CD4-positive, CD25-positive, alpha-beta regulatory T cell (primary cell): ENCODE results near the gene STRA6. TPM values are rescaled to one million over a fixed set of nuclear protein-coding genes. Genes with fewer than 3 reads are reported as not detected.

ENCODE experiments used
- ATAC-seq, 2 donors: fragments of 150-1000 bp; cut with Tn5 transposase; one replicate each; pipeline ENCODE4 v1.10.0; 2021; ENCODE audit warnings: low read depth in 2 of 2, moderate number of reproducible peaks in 2 of 2, moderate library complexity in 1 of 2
- DNase-seq, 3 donors: peaks; one replicate each; pipeline versions ENCODE4 v3.0.0 to v3.0.0-alpha.2; 2012 to 2022; ENCODE audit warnings: mixed read lengths in 1 of 3
- H3K27ac ChIP-seq: one replicate; pipeline ENCODE4 v1.7.0; 2013; ENCODE audit warnings: mild to moderate bottlenecking, low read length; ENCODE audit not compliant: insufficient read depth, poor library complexity, severe bottlenecking
- H3K27me3 ChIP-seq: one replicate; pipeline ENCODE4 v1.7.0; 2013; ENCODE audit warnings: low read length; ENCODE audit not compliant: control insufficient read depth, insufficient read depth
- H3K36me3 ChIP-seq: one replicate; pipeline ENCODE4 v1.7.0; 2013; ENCODE audit warnings: mild to moderate bottlenecking, low read length, moderate library complexity; ENCODE audit not compliant: control insufficient read depth, insufficient read depth
- H3K4me1 ChIP-seq: 2 replicates; pipeline ENCODE4 v1.7.0; 2013; ENCODE audit warnings: mild to moderate bottlenecking, low read length; ENCODE audit not compliant: insufficient read depth, control insufficient read depth, poor library complexity, severe bottlenecking
- H3K4me3 ChIP-seq: one replicate; pipeline ENCODE4 v1.7.0; 2013; ENCODE audit warnings: low read depth, mild to moderate bottlenecking, low read length, moderate library complexity
- H3K9me3 ChIP-seq, 2 experiments: 1 replicate in 1 of 2; 2 replicates in 1 of 2; pipeline ENCODE4 v1.7.0; 2013; ENCODE audit warnings: low read length in 2 of 2, mild to moderate bottlenecking in 1 of 2, moderate library complexity in 1 of 2; ENCODE audit not compliant: control insufficient read depth in 2 of 2
- H3K27ac Mint-ChIP-seq, 3 donors: one replicate each; pipeline ENCODE4 v1.8.0; 2020 to 2022; ENCODE audit warnings: mild to moderate bottlenecking in 3 of 3, mixed read lengths in 3 of 3, moderate library complexity in 2 of 3
- H3K27me3 Mint-ChIP-seq: one replicate; pipeline ENCODE4 v1.8.0; 2022; ENCODE audit warnings: mild to moderate bottlenecking, mixed read lengths
- H3K36me3 Mint-ChIP-seq: one replicate; pipeline ENCODE4 v1.8.0; 2020; ENCODE audit warnings: mixed read lengths
- H3K4me1 Mint-ChIP-seq, 4 donors: one replicate each; pipeline ENCODE4 v1.8.0; 2020 to 2022; ENCODE audit warnings: mixed read lengths in 4 of 4, mild to moderate bottlenecking in 1 of 4
- H3K4me3 Mint-ChIP-seq, 4 donors: one replicate each; pipeline ENCODE4 v1.8.0; 2020 to 2022; ENCODE audit warnings: mild to moderate bottlenecking in 4 of 4, mixed read lengths in 4 of 4, moderate library complexity in 3 of 4
- H3K9me3 Mint-ChIP-seq, 7 donors: one replicate each; pipeline ENCODE4 v1.8.0; 2020 to 2022; ENCODE audit warnings: mixed read lengths in 7 of 7, mild to moderate bottlenecking in 3 of 7, moderate library complexity in 2 of 7
- polyA plus RNA-seq, 4 donors: library from polyadenylated mRNA; unstranded; fragments of 300-500 nt; fragmentation: Illumina TruSeq; gene quantifications; one replicate each; pipeline ENCODE4 v1.2.3, GENCODE V29; 2021
- total RNA-seq: library from RNA; stranded (reverse); gene quantifications from one replicate; pipeline ENCODE4 v1.2.3, GENCODE V29; 2022

STRA6 gene, protein sequence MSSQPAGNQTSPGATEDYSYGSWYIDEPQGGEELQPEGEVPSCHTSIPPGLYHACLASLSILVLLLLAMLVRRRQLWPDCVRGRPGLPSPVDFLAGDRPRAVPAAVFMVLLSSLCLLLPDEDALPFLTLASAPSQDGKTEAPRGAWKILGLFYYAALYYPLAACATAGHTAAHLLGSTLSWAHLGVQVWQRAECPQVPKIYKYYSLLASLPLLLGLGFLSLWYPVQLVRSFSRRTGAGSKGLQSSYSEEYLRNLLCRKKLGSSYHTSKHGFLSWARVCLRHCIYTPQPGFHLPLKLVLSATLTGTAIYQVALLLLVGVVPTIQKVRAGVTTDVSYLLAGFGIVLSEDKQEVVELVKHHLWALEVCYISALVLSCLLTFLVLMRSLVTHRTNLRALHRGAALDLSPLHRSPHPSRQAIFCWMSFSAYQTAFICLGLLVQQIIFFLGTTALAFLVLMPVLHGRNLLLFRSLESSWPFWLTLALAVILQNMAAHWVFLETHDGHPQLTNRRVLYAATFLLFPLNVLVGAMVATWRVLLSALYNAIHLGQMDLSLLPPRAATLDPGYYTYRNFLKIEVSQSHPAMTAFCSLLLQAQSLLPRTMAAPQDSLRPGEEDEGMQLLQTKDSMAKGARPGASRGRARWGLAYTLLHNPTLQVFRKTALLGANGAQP
- total RNA-seq (not detected), polyA plus RNA-seq (not detected)

DNA sequence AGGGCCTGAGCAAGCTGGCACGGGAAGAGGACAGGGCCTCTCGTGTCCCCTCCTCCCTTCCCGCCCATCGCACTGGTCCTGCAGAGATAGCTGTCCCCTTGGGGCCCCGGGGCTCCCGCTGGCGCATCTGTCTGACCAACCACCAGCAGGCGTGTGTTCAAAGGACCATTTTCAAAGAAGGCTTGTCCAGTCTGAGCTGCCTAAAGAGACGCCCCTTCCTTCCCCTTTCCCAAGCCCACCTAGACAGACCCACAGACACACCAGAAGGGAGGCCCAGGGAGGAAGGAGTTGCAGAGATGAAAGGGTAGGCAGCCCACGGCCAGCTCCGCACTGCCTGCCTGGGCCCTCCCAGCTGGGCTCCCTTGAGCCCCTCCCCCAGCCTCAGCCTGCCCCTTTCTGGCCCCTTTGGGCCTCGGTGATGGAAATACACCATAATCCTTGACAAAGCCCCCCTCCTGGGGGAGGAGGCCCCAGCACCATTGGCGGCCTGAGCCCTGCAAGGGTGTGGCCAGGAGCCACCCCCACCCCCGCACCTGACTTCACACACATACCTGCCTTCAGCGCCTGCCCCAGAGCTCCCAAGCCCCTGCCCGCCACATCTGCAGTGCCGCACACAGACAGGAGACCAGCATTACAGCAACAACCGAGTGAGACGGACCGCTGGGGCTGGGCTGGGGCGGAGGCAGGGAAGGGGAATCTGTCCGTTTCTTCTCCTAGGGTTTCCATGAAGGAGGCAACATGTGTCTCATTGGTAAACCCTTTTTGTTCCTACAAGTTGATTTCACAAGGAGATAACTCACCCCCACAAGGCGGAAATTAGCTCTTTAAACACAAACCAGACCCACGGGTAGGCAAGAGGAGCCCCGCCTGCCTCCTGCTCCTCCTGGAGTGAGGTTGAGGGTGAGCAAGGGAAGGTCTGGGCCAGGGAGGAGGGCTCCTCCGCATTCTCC is at the start of gene STRA6:
Gene STRA6 (minus strand): TSS at position 336 of the 950 bp plus-strand sequence. CDS start 520 bp downstream, outside the sequence.
- no peak within 1 kb of the TSS for H3K27ac Mint-ChIP-seq
- no peaks in the 10 kb centered on the region for H3K4me1 Mint-ChIP-seq
- peaks cover 0 to 2% (median 0%) of the 10 kb centered on the region in 7 donors for H3K9me3 Mint-ChIP-seq
- Histone ChIP-seq H3K9me3 (no peaks in the 10 kb centered on the region), H3K4me1 (no peaks in the 10 kb centered on the region), H3K36me3 (no peaks in the 10 kb centered on the region), H3K4me3 (no peak within 1 kb of the TSS), H3K27ac (no peak within 1 kb of the TSS), H3K27me3 (no peaks in the 10 kb centered on the region)
- no peaks in the 10 kb centered on the region for H3K36me3 Mint-ChIP-seq
- H3K4me3 Mint-ChIP-seq, result no peak within 1 kb of the TSS
- DNase-seq, result no peak
- H3K27me3 Mint-ChIP-seq, result peaks cover 5% of the 10 kb centered on the region
- no peak for ATAC-seq

DNA sequence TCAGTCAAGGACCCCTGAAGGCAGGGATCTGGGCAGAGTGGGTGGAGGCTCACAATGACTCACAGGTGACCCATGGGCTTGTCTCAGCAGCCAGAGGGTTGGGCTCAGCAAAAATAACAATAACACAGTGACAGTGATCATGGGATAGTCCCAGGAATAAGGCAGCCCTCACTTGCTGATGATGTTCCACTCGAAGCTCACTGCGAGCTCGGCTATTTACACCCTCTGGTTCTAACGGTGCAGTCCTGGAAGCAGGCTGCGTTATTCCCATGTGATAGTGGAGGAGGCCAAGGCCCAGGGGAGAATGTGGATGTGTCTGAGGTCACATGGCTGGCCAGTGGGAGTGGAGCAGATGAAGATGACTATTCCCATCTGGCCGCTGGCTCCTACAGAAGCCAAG is 49.7 kb upstream of the STRA6 start:
- no peaks in the 10 kb centered on the region for H3K4me1 ChIP-seq
- ATAC-seq (no peak), DNase-seq (no peak)
- H3K36me3 ChIP-seq, result no peaks in the 10 kb centered on the region
- Mint-ChIP-seq H3K36me3 (no peaks in the 10 kb centered on the region), H3K27me3 (no peaks in the 10 kb centered on the region), H3K9me3 (peaks cover 0 to 3% (median 0%) of the 10 kb centered on the region in 7 donors), H3K4me3 (no peak overlapping the region), H3K27ac (no peak overlapping the region), H3K4me1 (no peaks in the 10 kb centered on the region)
- no peak overlapping the region for H3K4me3 ChIP-seq
- no peaks in the 10 kb centered on the region for H3K9me3 ChIP-seq
- H3K27me3 ChIP-seq, result no peaks in the 10 kb centered on the region
- no peak overlapping the region for H3K27ac ChIP-seq

DNA sequence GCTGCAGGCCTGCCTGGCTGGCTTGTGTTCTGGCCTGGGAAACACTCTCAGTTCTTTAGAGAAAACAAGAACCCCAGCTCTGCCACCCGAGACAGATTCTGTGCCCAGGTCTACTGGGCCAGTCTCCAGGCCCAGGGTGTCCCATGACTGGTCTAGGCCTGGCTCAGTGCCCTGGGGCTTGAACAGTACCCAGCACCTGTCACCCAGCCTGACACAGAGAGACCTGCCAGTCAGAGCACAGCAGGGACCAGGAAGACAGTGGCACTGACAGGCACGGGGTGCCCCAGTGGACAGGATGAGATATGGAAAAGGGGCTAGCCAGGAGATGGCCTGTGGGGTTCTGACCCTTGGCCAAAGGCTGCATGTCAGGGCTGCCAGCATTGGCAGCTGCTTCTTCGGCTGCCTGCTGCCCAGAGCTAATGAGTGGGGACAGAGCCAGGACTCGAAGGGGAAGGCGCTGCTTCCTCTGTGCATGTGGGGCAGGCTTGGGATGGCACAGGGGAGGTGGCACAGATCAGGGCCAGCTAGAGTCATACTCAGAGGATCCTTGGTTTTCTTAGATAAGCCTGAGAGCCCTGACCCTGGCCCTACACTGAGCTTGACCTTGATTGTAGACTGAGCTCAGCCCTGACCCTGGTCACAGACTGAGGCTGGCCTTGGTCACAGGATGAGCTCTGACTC is 48.7 kb upstream of the STRA6 start:
- Mint-ChIP-seq H3K36me3 (no peaks in the 10 kb centered on the region), H3K27ac (no peak overlapping the region), H3K4me3 (no peak overlapping the region), H3K9me3 (peaks cover 0 to 3% (median 0%) of the 10 kb centered on the region in 7 donors), H3K4me1 (no peaks in the 10 kb centered on the region), H3K27me3 (peaks cover 7% of the 10 kb centered on the region)
- Histone ChIP-seq H3K4me1 (no peaks in the 10 kb centered on the region), H3K9me3 (no peaks in the 10 kb centered on the region), H3K27me3 (no peaks in the 10 kb centered on the region), H3K4me3 (no peak overlapping the region), H3K36me3 (no peaks in the 10 kb centered on the region), H3K27ac (no peak overlapping the region)
- DNase-seq (no peak), ATAC-seq (no peak)

DNA sequence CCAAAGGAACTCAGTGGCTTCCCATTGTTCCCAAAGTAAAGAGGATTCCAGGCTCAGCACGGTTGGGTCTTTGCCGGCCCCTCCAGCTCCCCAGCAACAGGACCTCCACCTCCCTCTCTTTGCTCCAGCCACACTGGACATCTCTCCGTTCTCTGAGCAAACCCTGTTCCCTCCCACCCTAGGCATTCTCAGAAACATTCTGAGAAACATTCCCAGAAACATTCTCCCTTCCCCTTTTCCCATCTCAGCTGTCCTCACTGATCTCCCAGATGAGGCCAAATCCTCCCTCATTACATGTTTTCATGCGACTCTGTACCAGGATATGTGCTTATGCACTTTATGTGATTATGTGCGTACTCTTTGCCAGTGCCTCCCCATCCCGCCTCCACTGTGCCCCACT is 47.7 kb upstream of the STRA6 start:
- H3K4me3 Mint-ChIP-seq, result no peak overlapping the region
- Histone ChIP-seq H3K4me1 (peaks cover 2% of the 10 kb centered on the region), H3K27me3 (no peaks in the 10 kb centered on the region), H3K36me3 (no peaks in the 10 kb centered on the region), H3K27ac (no peak overlapping the region), H3K4me3 (no peak overlapping the region), H3K9me3 (no peaks in the 10 kb centered on the region)
- H3K9me3 Mint-ChIP-seq, result peaks cover 0 to 3% (median 0%) of the 10 kb centered on the region in 7 donors
- no peak overlapping the region for H3K27ac Mint-ChIP-seq
- H3K4me1 Mint-ChIP-seq, result peaks cover 0 to 1% (median 0%) of the 10 kb centered on the region in 4 donors
- no peak for ATAC-seq
- no peaks in the 10 kb centered on the region for H3K36me3 Mint-ChIP-seq
- no peak for DNase-seq
- peaks cover 11% of the 10 kb centered on the region for H3K27me3 Mint-ChIP-seq

DNA sequence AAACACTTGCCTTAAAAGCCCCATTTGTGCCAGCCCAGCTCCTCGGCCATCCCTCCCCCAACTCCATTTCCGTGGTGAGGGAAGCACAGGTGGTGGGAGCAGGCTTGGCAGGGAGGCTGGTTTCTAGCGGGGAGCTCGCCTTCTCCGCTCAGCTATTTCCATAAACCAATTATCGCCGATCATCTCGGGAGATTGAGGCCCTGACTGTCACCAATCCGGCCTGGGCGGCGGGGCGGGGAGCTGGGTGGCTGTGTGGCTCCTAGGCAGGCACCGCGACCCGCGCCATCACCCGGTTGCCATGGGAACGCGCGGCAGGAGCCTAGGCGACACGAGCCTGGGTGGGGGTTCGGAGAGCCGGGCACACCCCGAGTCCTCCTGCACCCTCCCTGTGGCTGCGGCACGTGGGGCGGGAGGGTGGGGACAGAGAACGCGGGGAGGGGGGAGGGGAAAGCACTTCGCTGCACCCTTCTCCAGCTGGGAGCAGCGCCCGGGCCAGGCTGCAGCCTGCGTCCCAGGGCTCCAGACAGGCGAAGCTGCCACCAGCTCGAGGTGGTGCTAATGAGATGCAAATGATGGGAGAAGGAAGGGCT is 42.9 kb upstream of the STRA6 start:
- H3K4me1 Mint-ChIP-seq, result peaks cover 0 to 9% (median 2%) of the 10 kb centered on the region in 4 donors
- ATAC-seq (no peak), DNase-seq (peak in 1 of 3 donors; percentile 31)
- H3K36me3 Mint-ChIP-seq, result no peaks in the 10 kb centered on the region
- no peaks in the 10 kb centered on the region for H3K36me3 ChIP-seq
- no peaks in the 10 kb centered on the region for H3K9me3 ChIP-seq
- H3K27me3 Mint-ChIP-seq, result peaks cover 32% of the 10 kb centered on the region
- H3K4me3 ChIP-seq, result no peak overlapping the region
- peaks cover 0 to 3% (median 0%) of the 10 kb centered on the region in 7 donors for H3K9me3 Mint-ChIP-seq
- no peak overlapping the region for H3K27ac ChIP-seq
- H3K27ac Mint-ChIP-seq, result no peak overlapping the region
- H3K4me1 ChIP-seq, result peaks cover 5% of the 10 kb centered on the region
- H3K4me3 Mint-ChIP-seq, result no peak overlapping the region
- no peaks in the 10 kb centered on the region for H3K27me3 ChIP-seq

DNA sequence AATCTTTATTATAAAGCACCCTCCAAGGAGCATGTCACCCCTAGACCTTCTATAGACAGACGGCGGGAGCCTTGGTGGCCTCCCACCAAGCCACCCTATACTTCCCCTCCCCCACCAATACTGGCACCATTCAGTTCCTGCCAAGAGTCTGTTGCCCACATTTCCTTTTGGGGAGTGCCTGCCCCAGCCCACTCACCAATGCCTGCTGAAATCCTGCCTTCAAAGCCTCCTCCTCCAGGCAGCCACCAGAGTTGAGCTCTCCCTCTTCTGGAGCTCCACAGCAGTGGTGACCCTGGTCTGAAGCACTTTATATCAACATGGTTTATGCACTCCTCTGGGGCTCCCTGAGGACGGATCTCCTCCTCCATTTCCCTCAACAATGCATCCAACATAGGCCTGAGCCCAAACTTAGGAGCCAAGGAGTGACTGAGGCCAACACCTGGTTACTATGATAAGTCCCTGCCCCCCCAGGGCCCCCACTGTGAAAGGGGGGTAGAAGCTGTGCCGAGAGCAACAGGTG is 42.3 kb upstream of the STRA6 start:
- Histone ChIP-seq H3K36me3 (no peaks in the 10 kb centered on the region), H3K9me3 (no peaks in the 10 kb centered on the region), H3K4me3 (no peak overlapping the region), H3K4me1 (peaks cover 5% of the 10 kb centered on the region), H3K27me3 (no peaks in the 10 kb centered on the region), H3K27ac (no peak overlapping the region)
- Mint-ChIP-seq H3K4me1 (peaks cover 0 to 9% (median 2%) of the 10 kb centered on the region in 4 donors), H3K9me3 (peaks cover 0 to 3% (median 0%) of the 10 kb centered on the region in 7 donors), H3K27ac (no peak overlapping the region), H3K36me3 (no peaks in the 10 kb centered on the region), H3K4me3 (no peak overlapping the region), H3K27me3 (peaks cover 32% of the 10 kb centered on the region)
- ATAC-seq, result no peak
- DNase-seq, result no peak
